Measurements from ENCODE around the gene PAEP.

DNA sequence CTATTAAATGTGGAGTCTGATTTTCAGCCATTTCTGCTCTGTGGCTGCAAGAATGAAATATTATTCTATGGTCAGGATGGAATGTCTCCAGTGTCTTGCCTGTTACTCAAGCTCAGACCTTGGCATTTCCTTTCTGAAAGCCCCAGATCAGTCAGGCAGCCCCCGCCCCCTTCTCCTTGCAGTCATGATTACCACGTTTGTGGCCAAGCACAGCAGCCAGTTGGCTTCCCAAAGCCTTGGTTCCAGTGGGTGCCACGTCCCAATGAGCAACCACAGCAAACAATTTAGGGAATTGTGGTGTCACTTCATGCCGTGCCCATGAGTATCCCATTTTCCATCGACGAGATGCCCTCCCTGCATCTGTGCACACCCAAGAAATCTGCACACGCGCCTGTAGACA lies 25.3 kb upstream of the PAEP start:
- TF ChIP-seq CTCF (conservative IDR thresholded peaks at IDR 0.05) (no peak), ZFX (IDR thresholded peaks at IDR 0.05) (no peak)
